ENCODE measurements around the gene RASGRF2.

RASGRF2 gene

DNA sequence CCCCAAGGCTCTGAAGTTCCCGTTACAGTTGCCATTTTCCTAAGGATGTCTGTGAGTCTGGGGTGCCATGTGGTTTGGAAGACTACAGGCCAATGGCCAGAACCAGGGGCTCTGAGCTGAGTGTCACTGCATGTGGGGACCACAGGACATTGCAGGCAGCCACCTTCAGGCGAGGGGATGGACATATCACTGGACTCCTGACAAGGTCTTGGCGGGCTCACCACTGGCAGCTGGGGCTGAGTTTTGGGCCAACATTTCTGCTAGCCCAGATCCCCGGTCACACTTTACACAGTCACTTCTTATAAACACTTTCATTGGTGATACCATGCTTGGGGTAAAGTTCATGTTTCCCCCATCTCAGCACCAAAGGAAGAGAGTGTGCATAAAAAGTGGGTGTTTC is 109.8 kb downstream of the RASGRF2 start:
- H3K27ac ChIP-seq, result no peak overlapping the region

DNA sequence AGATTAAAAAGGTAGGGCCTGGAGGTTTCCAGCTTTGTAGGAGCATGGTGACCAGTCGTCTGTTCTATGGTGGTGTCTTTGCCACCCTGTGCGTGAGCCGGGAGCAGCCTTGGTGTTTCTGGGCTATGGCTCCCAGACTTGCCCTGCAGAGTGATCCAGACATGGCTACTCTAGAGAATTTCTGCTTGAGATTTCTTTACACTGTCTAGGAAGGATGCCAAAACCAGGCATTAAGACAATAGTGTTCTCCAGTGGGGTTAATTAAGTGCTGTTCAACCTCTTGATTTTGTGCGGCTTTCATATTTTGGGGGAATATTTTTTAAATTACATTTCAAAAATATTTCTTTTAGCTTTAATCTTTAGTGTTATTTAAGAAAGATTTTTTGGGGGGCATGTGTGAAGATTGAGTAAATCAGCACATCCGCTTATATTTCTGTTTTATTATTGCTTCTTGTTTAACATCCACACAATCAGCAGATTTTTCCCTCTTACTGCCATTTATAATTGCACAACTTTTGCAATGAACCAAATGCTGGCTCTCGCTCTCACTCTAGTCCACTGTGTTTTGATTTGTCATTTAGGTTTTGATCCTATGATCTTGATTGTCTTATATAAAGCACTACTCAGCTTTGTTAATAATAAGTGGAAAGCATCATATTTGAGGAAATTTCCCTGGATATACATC is 110.5 kb downstream of the RASGRF2 start:
- intact Hi-C loops (cut with DNase I; ENCODE audit: low total_unique reads), result no loop called here
- Histone ChIP-seq H3K27me3 (no peaks in the 10 kb centered on the region), H3K4me1 (no peaks in the 10 kb centered on the region), H3K9me3 (no peaks in the 10 kb centered on the region), H3K27ac (no peak overlapping the region), H3K4me3 (no peak overlapping the region), H3K36me3 (no peaks in the 10 kb centered on the region)
- no peak for DNase-seq
- TF ChIP-seq, protein P1, sequence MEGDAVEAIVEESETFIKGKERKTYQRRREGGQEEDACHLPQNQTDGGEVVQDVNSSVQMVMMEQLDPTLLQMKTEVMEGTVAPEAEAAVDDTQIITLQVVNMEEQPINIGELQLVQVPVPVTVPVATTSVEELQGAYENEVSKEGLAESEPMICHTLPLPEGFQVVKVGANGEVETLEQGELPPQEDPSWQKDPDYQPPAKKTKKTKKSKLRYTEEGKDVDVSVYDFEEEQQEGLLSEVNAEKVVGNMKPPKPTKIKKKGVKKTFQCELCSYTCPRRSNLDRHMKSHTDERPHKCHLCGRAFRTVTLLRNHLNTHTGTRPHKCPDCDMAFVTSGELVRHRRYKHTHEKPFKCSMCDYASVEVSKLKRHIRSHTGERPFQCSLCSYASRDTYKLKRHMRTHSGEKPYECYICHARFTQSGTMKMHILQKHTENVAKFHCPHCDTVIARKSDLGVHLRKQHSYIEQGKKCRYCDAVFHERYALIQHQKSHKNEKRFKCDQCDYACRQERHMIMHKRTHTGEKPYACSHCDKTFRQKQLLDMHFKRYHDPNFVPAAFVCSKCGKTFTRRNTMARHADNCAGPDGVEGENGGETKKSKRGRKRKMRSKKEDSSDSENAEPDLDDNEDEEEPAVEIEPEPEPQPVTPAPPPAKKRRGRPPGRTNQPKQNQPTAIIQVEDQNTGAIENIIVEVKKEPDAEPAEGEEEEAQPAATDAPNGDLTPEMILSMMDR (IDR thresholded peaks at IDR 0.05), result no peak

More for the DNA sequence above, 109.8 kb downstream of the RASGRF2 start:
- Histone ChIP-seq H3K4me3 (no peak overlapping the region), H3K4me1 (no peaks in the 10 kb centered on the region), H3K36me3 (no peaks in the 10 kb centered on the region), H3K27me3 (no peaks in the 10 kb centered on the region), H3K9me3 (no peaks in the 10 kb centered on the region)
- intact Hi-C loops (cut with DNase I; ENCODE audit: low total_unique reads), result no loop called here
- TF ChIP-seq, protein P1 (IDR thresholded peaks at IDR 0.05), result no peak
- DNase-seq, result no peak

DNA sequence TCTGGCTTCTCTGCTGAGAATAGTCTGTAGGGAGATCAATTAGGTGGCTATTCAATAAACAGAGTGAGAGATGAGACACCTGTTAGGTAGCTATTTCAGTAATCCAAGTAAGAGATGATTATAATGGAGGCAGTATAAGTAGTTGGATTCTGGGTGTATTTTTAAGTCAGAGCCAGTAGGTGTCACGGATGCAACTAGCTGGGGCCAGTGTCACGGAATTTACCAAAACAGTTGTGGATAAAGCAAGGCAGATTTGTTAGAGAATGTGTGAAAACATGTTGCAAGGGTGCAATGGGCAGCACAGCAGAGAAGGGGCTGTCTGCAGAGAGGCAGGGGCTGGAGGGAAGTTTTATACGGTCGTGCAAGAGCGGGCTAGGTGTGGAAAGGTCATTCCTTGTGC is 114.9 kb downstream of the RASGRF2 start:
- intact Hi-C loops (cut with DNase I; ENCODE audit: low total_unique reads), result no loop called here
- TF ChIP-seq, protein P1 (IDR thresholded peaks at IDR 0.05), result no peak
- Histone ChIP-seq H3K4me3 (no peak overlapping the region), H3K27me3 (no peaks in the 10 kb centered on the region), H3K36me3 (no peaks in the 10 kb centered on the region), H3K4me1 (no peaks in the 10 kb centered on the region), H3K9me3 (peaks cover 0 to 7% (median 0%) of the 10 kb centered on the region in 3 donors), H3K27ac (no peak overlapping the region)
- DNase-seq, result no peak

DNA sequence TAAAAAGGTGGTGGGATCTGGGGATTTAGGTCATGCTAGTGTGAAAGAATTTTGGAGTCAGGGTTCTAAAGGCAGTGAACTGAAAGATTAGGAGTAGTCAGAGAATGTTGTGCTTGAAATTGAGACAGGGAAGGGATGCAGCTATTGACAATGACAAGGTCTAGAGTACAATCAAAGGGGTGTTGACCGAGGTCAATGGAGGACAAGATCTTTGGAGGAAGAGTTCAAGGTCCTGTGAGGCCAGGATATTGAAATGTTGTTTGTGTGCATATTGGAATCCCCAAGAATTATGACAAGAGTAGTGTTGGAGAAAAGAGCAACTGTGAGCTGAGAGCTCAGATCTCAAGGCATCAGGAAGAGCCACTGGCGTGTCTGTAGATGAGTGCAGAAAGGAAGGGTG is 116.9 kb downstream of the RASGRF2 start:
- no peak for DNase-seq
- intact Hi-C loops (cut with DNase I; ENCODE audit: low total_unique reads), result no loop called here
- Histone ChIP-seq H3K27ac (no peak overlapping the region), H3K27me3 (no peaks in the 10 kb centered on the region), H3K4me1 (no peaks in the 10 kb centered on the region), H3K4me3 (no peak overlapping the region), H3K36me3 (no peaks in the 10 kb centered on the region), H3K9me3 (peaks cover 0 to 7% (median 0%) of the 10 kb centered on the region in 3 donors)
- TF ChIP-seq, protein P1 (IDR thresholded peaks at IDR 0.05), result no peak

DNA sequence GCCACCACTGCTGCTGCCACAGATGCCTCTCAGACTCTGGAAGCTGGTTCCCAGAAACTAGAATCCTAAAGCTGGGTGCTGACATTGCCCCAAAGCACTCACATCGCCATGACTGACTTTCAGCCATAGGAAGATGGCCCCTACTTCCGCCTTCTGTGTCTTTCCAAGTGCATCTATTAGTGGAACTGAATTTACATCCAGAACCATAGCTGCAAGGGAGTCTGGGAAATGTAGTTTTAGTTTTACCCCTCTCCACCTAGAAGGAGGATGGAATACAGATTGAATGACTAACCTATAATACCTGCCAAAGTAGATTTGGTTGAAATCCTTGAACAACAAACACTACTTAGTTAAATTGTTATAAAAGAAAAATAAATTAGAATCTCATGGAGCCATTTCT is 118.8 kb downstream of the RASGRF2 start:
- no peak overlapping the region for H3K4me3 ChIP-seq
- TF ChIP-seq, protein P1 (IDR thresholded peaks at IDR 0.05), result no peak
- H3K9me3 ChIP-seq, result peaks cover 0 to 7% (median 0%) of the 10 kb centered on the region in 3 donors
- H3K27me3 ChIP-seq, result no peaks in the 10 kb centered on the region
- H3K27ac ChIP-seq, result no peak overlapping the region
- no peaks in the 10 kb centered on the region for H3K4me1 ChIP-seq
- intact Hi-C loops (cut with DNase I; ENCODE audit: low total_unique reads), result no loop called here
- no peaks in the 10 kb centered on the region for H3K36me3 ChIP-seq
- DNase-seq, result no peak

Data from tibial artery (tissue), 4 donors.